ENCODE data around the gene OGG1.
A peak's percentile ranks its signal among the peaks of the same experiment; 100 is the strongest.
"Not testable (repeated sequence)": the region's sequence is repeated elsewhere in the genome, so short reads cannot be mapped to it uniquely, and the experiment has no call there.

Gene OGG1

DNA sequence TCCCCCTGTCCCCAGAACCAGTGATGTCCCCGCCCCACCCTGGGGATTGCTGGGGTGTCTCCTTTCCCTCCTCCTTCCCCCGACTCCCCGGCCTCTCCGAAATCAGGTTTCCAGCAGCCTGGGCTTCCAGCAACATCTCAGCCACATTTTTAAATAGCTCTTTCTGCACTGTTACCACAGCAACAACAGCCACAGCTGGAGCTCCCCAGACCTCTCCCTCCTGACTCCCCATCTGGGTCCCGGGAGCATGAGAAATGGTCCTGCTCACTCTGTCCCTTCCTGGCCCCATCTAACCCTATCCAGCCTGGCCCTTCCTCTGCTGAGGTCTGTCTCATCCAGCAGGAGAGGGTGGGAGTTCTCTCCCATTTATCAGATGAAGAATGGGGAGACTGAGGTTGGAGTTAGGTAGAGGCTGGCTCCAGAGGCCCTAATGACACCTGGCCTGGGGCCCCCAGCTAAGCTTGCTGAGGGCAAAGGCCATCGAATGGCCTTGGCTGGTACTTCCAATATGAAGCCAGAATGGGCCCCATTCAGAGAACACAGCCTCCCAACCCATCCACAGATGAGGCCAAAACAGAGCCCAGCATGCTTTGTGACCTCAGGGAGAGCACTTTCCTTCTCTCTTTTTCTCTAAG is 18.5 kb downstream of the OGG1 start:
- no peak for DNase-seq

DNA sequence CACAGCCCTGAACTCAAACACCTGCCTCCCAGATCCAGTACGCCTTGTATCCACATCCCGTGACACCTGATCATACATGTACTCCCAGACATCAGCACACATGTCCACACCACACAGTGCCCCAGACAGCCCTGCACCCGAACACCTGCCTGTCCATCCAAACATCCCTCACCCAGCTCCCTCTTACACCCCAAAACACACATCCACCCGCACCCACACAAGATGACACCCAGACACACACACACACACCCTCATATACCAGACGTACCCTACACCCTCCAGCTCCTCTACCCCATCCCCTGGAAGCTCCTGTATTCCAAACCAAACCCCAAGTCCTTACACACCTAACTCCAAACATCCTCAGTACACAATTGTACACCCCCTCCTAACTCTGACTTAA is 19.3 kb downstream of the OGG1 start:
- DNase-seq = no peak

DNA sequence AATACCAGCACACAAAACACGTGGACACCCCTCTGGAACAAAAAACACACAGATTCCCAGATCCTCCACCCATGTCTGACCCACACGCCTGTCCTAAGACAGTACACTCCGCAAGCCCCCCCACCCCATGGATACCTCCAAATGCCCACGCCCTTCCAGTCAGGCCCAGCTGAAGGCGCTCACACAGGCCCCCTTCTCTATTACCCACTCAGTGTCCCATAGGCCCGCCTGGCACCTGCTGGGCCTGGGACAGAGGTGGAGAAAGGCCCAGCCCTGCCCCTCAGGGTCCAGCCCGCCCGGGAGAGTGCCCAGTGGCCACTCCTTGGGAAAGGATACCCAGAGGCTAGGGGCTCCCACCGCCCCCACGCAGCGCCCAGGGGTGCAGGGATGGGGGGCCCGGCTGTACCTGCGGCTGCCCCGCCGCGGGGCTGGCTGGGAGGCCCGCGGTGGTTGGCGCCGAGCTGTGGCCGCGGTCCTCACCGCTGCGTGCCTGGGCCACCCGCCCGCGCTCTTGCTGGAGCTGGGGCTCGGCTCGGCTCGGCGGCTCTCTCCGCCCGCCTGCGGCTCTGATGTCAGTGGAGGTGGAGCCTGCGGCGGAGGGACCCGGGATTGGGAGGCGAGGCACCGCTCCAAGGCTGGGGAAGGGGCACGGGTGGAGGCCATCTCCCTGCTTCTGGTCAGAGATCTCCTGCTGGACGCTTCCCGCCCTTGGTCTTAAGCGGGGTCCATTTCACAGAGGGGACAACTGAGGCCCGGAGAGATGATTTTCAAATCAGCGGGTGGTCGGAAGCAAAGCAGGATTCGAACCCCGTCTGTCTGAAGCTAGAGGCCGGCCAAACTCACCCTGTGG is 19.9 kb downstream of the OGG1 start, which contains the start of gene CAMK1:
TSS of gene CAMK1 (minus strand) at position 522 of the 850 bp plus-strand sequence. CDS start 2,198 bp downstream, outside the sequence.
- DNase-seq = no peak

DNA sequence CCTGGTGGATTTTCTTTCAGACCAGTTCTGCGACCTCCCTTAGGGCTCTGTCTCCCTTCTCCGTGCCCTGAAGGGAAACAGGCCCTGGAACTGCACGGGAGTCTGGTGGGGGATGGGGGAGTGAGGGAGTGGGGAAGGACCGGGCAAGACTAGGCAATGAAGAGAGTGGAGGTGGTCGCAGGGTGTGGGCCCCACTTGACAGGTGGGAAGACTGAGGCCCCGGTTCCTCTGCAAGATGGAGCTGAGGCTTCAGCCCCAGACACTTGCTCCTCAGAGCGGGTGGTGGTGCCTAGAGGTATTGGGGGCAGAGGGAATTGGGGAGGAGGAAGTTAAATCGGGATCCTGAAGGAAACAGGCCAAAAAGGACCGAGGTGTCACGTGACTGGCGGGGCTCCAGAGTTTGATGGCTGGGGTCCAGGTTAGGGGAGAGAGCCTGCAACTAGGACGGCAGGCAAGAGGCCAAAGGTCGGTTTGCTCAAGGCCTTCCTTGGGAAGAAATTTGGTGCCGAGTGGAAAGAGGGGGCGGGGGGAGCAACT is 20.6 kb downstream of the OGG1 start:
- no peak for DNase-seq

DNA sequence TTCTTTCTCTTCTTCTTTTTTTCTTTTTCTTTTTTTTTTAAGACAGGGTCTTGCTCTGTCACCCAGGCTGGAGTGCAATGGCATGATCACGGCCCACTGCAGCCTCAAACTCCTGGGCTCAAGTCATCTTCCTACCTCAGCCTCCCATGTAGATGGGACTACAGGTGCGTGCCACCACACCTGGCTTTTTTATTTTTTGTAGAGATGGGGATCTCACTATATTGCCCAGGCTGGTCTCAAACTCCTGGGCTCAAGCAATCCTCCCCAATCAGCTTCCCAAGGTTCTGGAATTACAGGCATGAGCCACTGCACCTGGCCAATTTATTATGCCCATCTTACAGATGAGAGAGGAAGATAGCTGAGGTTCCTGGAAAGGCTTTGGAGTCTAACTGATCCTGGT is 21.3 kb downstream of the OGG1 start:
- not testable (repeated sequence) for DNase-seq

DNA sequence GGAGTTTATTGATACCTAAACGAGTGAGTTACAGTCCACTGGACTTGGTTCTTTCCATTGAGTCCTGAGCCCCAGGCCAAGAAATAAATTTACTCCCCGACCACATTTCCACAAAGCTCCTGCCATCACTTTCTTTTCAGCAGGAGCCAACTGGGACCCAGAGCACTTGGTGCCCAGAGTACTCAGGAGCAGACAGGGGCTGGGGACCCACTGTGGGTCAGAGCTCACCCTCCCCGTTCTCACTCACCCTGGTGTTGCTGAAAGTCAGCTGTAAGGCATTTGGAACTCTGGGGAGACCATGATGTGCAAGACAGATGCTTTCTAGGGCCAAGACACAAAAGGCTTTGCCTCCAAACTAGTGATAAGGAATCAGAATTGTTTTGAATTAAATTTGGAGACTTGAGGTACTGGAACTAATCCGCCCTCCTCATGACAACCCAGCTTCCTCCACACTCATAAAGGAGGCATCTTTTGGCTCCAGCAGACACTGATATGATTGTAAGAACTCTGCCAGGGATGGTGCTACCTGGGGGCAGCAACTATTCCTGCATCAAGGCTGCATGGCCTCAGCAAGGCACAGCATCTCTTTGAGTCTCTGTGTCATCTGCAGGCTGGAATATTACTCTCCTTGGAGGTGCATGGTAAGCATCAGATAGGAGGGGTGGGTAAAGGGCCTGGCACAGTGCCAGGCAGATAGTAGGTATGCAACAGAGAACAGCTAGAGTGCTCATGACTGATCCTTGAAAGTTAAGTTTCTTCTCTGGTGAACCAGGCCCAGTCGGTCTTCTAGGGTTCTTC is 27.3 kb downstream of the OGG1 start:
- DNase-seq = no peak

DNA sequence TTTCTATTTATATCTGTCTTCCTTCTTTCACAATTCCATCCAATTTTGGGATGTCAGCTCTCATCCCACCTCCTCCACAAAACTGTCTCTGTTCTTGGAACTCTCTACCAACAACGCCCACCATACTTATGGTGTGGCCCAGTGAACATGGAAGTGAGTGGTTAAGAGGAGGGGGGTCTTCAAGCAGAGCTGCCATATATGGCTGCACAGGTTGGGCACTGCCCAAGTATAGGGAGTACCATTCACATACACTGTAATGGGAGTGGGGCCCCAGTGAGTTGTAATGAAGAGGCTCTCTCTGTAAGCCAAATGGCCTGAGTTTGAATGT is 27.9 kb downstream of the OGG1 start:
- no peak for DNase-seq

DNA sequence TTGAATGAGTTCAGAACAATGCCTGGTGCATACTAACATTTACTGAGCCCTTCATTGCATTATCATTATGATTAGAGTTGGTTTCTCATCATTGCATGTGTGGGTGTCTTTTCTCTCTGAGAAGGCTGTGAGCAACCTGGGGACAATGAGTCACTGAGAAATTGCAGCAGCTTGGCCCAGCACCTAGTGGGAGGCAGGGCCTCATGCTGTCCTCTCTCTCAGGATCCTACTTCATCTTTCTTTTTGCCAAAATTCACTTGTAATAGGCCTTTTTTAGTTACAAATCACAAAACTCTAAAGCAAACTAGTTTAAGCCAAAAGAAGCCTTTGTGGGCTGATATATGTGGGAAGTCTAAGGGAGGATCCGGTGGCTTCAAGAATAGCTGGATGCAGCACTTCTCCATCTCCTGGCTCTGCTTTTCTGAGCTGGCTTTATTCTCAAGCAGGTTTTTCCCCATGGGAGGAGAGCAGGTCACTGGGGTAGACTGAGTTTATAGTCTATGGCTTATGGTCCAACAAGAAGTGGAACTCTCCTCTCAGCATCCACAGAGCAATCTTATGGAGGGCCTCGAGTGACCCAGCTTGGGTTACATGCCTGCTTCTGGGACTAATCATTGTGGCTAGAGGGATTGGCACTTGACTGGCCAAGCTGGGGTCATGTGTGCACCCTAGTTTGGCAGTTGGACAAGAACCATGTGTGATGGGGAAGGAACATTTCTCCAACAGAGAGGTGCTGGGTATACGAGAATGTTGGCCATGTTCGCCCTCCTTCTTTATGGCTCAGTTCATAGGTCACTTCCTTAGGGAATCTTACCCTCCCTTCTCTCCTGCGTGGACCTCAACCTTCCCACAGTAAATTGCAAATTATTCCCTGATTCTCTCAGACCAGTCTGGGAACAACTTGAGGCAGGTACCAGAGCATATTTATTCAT is 28.7 kb downstream of the OGG1 start:
- peak; percentile 21 to 34 for DNase-seq

DNA sequence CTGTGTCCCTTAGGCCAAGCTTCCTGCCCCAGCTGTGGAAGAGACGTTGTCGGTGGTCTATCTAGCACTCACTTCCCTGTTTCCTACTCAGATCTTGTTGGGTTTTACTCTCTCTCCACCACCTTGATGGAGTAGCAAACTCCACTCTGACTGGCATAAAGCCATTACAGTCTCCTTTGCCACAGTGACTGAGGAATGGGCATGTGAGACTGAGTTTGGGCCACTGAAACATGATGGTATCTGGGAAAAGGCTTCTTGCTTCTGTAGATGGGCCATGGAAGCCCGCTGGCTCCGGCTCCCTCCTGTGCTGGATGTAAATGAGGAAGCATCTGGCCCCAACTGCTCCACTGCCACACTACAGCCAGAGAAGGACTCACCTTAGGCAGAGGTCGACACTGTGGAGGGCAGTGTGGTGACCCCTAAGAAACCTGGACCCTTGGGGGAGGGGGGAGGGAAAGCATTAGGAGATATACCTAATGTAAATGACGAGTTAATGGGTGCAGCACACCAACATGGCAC is 29.4 kb downstream of the OGG1 start:
- DNase-seq = peak; percentile 17 to 50

DNA sequence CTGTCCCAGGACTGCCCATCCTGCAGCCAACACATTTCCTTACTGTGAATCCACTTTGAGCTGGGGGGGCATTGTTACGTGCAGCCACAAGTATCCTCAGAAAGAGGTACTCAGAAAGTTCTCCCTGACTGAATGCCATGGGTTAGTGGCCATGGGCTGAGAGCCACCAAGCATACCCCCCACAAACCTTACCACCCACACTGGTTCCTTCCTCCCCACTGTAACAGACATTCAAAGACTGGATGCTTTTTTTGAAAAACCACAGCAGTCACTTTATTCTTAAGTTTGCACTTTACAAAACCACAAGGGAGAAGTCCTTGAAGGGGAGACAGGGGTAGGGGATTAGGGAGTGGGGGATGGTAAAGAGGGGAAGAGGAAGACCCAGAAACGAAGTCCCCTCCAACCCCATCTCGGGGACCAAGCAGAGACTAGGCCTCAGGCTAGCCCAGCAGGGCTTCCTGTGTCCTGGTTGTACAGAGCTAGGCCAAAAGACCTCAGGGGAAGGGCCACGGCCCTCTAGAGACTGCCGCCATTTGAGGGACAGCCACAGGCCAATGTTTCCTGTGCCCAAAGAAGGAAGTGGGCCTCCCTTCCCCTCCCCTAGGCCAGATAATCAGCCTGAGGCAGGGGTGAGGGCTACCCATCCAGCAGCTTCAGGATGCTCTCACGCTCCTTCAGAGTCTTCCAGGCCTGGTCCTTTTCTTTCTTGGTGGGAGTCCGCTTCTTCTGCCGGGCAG is 30.1 kb downstream of the OGG1 start:
- DNase-seq = peak; percentile 99 to 100

DNA sequence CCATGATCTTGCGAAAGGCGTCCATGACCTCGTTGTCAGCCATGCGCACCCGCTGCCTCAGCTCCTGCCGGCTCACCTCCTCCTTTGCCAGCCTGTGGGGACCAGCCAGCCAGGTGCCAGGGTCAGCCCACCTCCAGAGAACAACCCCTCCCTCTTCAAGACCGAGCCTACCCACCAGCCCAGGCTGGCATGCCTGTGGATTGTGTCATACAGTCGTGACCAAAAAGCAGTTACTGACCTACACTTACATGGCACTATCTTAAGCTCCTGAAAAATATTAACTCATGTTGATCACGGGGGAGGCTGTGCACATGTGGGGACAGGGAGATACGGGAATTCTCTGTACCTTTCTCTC is 30.7 kb downstream of the OGG1 start:
- DNase-seq = peak; percentile 70 to 73

DNA sequence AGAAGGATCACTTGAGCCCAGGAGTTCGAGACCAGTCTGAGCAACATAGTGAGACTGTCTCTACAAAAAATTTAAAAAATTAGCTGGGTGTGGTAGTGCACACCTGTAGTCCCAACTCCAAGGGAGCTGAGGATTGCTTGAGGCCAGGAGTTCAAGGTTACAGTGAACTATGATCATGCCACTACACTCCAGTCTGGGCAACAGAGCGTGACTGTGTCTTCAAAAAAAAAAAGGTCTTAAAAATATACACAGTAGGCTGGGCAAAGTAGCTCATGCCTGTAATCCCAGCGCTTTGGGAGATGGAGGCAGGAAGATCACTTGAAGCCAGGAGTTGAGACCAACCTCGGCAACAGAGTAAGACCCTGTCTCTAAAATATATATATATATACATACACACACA is 31.2 kb downstream of the OGG1 start:
- no peak for DNase-seq

DNA sequence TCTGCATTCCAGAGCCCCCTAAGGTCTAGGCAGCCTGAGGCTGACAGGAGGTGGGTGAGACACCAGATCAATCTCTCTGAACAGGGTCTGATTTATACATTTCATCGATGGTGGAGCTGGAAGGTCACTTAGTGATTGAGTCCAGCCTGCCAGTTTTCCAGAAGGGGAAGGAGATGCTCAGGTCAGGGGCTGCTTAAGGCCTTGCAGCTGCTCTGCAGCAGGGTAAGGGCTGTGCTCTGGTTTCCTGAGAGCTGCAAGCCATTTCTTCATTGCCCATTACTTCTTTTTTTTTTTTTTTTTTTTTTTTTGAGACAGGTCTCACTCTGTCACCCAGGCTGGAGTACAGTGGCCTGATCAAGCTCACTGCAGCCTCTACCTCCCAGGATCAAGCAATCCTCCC is 31.8 kb downstream of the OGG1 start:
- DNase-seq = peak; percentile 67 to 79

DNA sequence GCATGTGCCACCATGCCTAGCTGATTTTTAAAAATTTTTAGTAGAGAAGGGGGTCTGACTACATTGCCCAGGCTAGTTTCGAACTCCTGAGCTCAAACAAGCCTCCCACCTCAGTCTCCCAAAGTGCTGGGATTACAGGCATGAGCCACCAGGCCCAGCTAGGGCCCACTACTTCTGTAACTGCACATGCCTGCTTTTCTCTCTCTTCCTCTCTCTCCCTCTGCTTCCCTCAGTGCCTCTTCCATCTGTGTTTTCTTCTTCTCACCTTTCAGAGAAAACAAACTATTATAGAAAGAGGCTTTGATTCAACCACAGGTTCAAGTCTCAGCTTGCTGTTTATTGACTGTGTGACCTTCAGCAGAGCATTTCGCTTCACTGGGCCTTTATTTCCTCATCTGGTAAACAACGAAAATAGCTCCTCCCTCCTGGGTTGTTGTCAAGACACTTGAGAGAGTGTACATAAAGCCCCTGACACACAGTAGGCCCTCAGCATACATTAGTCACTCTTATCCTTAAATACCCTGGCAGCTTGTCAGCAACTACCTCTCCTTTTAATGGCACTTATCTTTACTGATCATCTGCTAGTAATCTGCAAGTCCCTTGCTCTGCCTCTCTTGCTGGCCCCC is 32.3 kb downstream of the OGG1 start:
- DNase-seq = no peak

DNA sequence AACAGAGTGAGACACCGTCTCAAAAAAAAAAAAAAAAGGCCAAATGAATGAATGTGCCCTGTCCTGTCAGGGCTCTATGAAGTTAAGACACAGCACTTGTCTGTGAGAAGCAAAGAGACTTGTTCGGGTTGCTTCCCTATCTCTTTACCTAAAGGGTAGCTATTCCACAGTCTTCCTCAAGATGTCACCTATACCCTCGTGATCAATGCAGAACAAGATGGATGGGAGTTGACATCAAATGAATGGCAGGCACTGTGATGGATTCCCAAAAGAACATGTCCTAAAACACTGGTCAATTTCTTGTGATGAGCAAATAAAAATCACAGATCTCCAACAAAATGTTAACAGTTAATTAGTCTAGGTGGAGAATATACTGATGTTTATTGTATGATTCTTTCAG is 33.0 kb downstream of the OGG1 start:
- DNase-seq = peak; percentile 31 to 47

DNA sequence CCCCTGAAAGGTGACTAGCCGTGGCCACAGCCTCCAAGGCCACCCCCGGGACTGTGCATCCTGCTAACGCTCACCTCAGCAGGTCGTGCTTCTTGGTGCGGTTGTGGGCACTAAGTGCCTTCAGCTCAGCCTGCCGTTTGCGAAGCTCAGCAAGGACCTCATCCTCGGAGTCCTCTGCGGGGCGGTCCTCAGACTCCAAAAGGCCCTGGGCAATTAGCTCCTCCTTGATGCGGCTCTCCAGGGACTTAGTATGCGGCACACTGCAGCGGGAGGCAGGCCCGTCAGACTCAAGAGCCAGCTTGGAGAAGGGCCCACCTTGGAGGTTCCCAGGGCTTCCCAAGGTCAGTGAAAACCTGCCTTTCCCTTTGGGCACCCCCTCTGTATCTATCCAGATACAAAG is 34.2 kb downstream of the OGG1 start:
- no peak for DNase-seq

DNA sequence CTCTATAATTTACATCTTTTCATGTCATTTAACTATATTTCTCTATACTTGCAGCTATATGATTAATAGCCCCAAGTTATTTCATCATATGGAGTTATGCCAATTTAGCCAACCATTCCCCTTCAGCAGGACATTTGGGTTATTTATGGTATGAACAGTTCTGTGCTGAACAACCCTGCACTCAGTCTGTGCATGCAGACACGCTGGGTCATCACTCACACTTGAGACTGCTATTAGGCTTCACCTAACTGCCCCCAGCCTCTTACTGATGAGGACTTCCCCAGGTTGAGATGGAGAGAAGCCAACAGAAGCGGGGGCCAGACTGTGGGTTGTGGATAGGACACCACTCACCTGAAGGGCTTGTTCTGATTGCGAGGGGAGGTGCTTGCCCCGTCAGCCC is 35.2 kb downstream of the OGG1 start:
- DNase-seq = no peak

DNA sequence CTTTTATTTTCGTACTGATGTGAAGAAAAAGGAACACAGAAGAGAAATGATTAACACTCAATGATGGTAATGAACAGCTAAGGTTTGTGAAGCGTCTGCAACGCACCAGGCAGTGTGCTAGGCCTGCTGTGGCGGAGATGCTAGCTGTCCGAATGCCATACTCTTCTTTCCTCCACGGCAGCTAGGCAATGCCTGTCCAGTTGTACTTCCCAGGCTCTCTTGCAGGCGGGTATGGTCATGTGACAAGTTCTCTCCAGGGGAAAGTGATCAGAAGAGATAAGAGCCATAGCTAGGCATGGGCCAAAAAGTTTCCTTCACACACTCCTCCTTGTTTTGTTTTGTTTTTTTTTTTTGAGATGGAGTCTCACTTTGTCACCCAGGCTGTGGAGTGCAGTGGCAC is 35.9 kb downstream of the OGG1 start:
- DNase-seq = no peak

DNA sequence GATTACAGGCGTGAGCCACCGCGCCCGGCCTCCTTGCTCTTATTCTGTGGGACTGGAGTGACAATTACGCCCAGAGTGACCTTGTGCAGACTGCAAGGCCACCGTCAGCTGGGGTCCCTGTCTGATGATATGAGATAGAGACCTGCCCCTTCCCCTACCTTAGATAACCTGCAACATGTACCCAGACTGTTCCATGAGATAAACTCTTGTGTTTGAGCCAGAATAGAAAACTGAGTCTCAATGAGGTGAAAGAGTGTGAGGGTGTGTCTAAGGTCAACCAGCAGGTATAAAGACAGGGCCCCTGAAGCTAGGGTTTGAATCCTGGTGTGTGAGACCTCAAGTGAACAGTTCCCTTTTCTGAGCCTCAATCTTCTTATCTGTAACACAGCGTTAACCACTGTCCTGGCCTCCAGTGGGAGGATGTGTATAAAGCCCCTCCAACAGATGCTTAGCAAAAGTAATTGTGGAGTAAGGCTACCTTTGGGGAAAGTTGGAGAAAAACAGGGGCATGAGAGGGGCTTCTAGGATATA is 36.5 kb downstream of the OGG1 start:
- no peak for DNase-seq

DNA sequence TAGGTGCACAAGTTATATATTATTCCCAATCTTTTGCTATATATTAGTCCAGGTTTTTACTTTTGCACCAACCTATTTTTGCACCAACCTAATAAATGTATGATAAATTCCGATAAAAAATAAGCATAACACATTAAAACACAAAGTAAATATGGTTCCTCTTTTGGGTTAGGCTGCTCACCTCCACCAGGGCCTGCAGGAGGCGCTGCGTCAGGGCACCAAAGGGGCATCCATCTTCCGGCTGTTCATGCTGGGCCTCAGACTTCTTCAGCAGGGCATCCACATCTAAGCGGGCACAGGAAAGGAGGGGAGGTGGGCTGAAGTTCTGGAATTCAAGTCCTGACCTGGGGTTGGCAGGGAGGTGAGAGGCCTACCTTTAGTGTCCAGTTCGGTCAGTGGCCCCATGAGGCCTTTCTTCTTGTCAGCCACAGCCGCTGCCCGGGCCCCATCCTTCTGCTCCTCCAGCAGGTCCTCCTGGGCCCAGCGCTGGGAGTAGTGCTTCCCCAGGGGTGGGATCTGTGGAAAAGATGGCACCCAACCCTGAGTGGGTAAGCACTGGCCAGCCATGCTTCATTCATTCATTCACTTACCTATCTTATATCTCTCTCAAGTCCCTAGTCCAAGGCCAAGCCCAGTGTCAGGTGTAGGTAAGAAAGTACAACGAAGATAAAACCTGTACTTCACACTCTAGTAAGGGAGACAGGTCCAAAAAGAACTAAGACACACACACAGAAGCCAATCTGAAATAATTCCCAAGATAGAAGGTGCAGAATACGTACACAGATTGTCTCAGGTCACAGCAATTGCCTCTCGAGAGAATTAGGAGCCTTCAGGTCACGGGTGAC is 37.3 kb downstream of the OGG1 start:
- DNase-seq = peak in 1 of 2 experiments; percentile 31
